Liver (tissue), 3 donors: ENCODE data around the gene LHFPL6.

Experiments used
- EGR1 ChIP-seq, 2 donors: IDR thresholded peaks; 2 replicates each; pipeline ENCODE4 v1.6.1; 2016 to 2018; ENCODE audit warnings: antibody characterized with exemption in 2 of 2, low read depth in 2 of 2
- JUND ChIP-seq, 2 donors: IDR thresholded peaks; 2 replicates each; pipeline ENCODE4 v1.6.1; 2016; ENCODE audit warnings: antibody characterized with exemption in 2 of 2
- RAD21 ChIP-seq, 2 donors: IDR thresholded peaks; 2 replicates each; pipeline ENCODE4 v1.6.1; 2016; ENCODE audit warnings: antibody characterized with exemption in 2 of 2, mild to moderate bottlenecking in 2 of 2
- REST ChIP-seq: IDR thresholded peaks from 2 replicates; pipeline ENCODE4 v1.6.1; 2016; ENCODE audit warnings: antibody characterized with exemption, mild to moderate bottlenecking
- SP1 ChIP-seq: IDR thresholded peaks from 2 replicates; pipeline ENCODE4 v1.6.1; 2018; ENCODE audit warnings: antibody characterized with exemption, mild to moderate bottlenecking
- TAF1 ChIP-seq: conservative IDR thresholded peaks from 2 replicates; pipeline ENCODE4 v1.6.1; 2016; ENCODE audit warnings: antibody characterized with exemption, mild to moderate bottlenecking
- YY1 ChIP-seq: IDR thresholded peaks from 2 replicates; pipeline ENCODE4 v1.6.1; 2016; ENCODE audit warnings: antibody characterized with exemption, mild to moderate bottlenecking
- TF ChIP-seq, protein P1 (sequence below): IDR thresholded peaks from 2 replicates; pipeline ENCODE4 v1.6.1; 2016; ENCODE audit warnings: antibody characterized with exemption
- TF ChIP-seq, protein P2 (sequence below): fragments of 150-350 bp; IDR thresholded peaks from 2 replicates; pipeline ENCODE4 v1.5.1; 2017; ENCODE audit warnings: improper control_type of control experiment, low read depth, low read length; ENCODE audit not compliant: missing input control
- donor health status: healthy.
- donor health status: healthy.

DNA sequence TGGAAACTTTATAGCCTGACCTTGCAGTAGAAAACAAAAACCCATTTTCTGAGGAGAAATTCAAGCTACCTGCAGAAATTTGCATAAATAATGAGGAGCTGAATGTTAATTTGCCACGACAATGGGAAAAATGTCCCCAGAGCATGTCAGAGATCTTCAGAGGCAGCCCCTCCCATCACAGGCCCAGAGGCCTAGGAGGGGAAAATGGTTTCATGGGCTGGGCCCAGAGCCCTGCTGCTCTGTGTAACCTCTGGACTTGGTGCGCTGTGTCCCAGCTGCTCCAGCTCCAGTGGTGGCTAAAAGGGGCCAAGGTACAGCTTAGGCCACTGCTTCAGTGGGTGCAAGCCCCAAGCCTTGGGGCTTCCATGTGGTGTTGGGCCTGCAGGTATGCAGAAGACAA lies 306.8 kb downstream of the LHFPL6 start:
- TF ChIP-seq RAD21 (IDR thresholded peaks at IDR 0.05) = no peak
- TF ChIP-seq, protein P1, sequence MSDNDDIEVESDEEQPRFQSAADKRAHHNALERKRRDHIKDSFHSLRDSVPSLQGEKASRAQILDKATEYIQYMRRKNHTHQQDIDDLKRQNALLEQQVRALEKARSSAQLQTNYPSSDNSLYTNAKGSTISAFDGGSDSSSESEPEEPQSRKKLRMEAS = no peak
- TF ChIP-seq YY1 = no peak
- no peak for TF ChIP-seq TAF1
- TF ChIP-seq EGR1 (IDR thresholded peaks at IDR 0.05; ENCODE audit: low read depth in 2 of 2) = no peak
- TF ChIP-seq, protein P2, sequence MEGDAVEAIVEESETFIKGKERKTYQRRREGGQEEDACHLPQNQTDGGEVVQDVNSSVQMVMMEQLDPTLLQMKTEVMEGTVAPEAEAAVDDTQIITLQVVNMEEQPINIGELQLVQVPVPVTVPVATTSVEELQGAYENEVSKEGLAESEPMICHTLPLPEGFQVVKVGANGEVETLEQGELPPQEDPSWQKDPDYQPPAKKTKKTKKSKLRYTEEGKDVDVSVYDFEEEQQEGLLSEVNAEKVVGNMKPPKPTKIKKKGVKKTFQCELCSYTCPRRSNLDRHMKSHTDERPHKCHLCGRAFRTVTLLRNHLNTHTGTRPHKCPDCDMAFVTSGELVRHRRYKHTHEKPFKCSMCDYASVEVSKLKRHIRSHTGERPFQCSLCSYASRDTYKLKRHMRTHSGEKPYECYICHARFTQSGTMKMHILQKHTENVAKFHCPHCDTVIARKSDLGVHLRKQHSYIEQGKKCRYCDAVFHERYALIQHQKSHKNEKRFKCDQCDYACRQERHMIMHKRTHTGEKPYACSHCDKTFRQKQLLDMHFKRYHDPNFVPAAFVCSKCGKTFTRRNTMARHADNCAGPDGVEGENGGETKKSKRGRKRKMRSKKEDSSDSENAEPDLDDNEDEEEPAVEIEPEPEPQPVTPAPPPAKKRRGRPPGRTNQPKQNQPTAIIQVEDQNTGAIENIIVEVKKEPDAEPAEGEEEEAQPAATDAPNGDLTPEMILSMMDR = no peak
- no peak for TF ChIP-seq JUND (IDR thresholded peaks at IDR 0.05)
- TF ChIP-seq REST = no peak
- TF ChIP-seq SP1 = no peak
